ENCODE data around the gene CHP1.
A peak's percentile ranks its signal among the peaks of the same experiment; 100 is the strongest.
"Not testable (repeated sequence)": the region's sequence is repeated elsewhere in the genome, so short reads cannot be mapped to it uniquely, and the experiment has no call there.

CHP1 gene

DNA sequence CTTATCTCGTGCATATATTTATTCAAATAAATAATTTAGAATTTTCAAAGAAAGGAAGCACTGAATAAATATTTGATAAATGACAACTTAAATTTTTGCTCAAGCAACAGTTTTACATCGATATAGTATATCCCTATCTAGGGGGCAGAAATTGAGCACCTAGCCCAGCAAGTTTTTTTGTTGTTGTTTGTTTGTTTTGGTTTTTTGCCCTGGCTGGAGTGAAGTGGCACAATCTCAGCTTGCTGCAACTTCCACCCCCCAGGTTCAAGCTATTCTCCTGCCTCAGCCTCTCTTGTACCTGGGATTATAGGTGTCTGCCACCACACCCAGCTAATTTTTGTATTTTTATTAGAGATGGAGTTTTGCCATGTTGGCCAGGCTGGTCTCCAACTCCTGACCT is 58.9 kb downstream of the CHP1 start:
- no peak for DNase-seq

DNA sequence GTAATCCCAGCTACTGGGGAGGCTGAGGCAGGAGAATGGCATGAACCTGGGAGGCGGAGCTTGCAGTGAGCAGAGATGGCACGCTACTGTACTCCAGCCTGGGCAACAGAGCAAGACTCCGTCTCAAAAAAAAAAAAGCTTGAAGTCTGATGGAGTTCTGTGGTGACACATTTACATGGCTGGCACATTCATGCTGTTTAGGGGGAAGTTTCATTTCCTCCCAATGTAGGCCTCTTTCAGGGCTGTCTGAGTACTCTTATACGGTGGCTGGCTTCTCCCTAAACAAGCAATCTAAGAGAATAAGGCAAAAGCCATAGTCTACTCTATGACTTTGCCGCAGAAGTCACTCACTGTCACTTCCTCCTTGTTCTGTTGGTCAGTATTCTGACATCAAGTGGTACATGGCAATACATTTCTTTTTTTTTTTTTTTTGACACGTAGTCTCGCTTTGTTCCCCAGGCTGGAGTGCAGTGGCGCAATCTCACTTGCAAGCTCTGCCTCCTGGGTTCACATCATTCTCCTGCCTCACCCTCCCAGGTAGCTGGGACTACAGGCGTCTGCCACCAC is 60.1 kb downstream of the CHP1 start:
- peak in 2 of 56 donors; percentile 2 to 6 for DNase-seq

GRCh38 chr15:41292521-41292920 is 61.5 kb downstream of the CHP1 start:
- no peak for DNase-seq

- not testable (repeated sequence) for DNase-seq
Observed at GRCh38 chr15:41301139-41301538, 70.1 kb downstream of the CHP1 start.

GRCh38 chr15:41301587-41301986 is 70.5 kb downstream of the CHP1 start:
- DNase-seq: no peak

- no peak for DNase-seq
Observed at GRCh38 chr15:41304149-41304770, 73.2 kb downstream of the CHP1 start.

GRCh38 chr15:41307679-41308078 is 76.6 kb downstream of the CHP1 start:
- DNase-seq: no peak

GRCh38 chr15:41309226-41309905 is 78.3 kb downstream of the CHP1 start:
- DNase-seq: no peak

DNA sequence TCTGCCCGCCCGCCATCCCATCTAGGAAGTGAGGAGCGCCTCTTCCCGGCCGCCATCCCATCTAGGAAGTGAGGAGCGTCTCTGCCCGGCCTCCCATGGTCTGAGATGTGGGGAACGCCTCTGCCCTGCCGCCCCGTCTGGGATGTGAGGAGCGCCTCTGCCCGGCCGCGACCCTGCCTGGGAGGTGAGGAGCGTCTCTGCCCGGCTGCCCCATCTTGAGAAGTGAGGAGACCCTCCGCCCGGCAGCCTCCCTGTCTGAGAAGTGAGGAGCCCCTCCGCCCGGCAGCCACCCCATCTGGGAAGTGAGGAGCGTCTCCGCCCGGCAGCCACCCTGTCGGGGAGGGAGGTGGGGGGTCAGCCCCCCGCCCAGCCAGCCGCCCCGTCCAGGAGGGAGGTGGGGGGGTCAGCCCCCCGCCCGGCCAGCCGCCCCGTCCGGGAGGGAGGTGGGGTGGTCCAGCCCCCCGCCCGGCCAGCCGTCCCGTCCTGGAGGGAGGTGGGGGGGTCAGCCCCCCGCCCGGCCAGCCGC is 89.8 kb downstream of the CHP1 start:
- DNase-seq: not testable (repeated sequence)

DNA sequence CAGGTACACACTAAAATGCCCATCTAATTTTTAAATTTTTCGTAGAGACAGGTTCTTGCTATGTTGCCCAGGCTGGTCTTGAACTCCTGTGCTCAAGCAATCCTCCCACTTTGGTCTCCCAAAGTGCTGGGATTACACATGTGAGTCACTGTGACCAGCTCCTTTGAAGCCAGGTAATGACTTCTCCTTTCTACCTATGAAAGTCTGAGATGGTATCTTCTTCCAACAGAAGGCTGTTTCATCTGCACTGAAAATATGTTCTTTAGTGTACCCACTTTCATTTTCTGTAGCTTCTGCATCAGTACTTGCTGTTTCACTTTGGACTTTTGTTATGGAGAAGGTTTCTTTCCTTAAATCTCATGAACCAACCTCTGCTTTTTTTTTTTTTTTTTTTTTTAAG is 92.5 kb downstream of the CHP1 start:
- DNase-seq: no peak

DNA sequence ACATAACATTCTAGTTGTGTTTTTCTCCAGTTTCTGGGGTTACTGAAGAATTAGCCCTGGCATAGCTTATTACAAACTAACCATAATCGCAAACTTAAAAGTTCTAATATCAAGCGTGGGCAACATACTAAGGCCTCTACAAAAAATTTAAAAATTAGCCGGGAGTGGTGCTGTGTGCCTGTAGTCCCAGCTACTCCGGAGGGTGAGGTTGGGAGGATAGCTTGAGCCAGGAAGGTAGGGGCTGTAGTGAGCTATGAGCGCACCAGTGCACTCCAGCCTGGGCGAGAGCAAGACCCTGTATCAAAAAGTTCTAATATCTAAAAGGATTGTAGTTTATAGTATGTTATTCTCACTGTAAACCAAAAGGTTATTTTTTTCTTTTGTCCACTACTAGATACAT is 100.2 kb downstream of the CHP1 start:
- no peak for DNase-seq

All from amygdala (tissue), 56 donors.